ENCODE measurements around the gene TPM1.

GRCh38 chr15:63018639-63019038 is 23.9 kb upstream of the TPM1 start:
- no peak for TF ChIP-seq MAZ (IDR thresholded peaks at IDR 0.05; ENCODE audit: borderline replicate concordance, low read depth, low read length)
- no peak for TF ChIP-seq CTCF (conservative IDR thresholded peaks at IDR 0.05; ENCODE audit: low read depth, low read length)
- no peak for TF ChIP-seq USF2 (IDR thresholded peaks at IDR 0.05; ENCODE audit: low read depth, low read length)
- no peak for TF ChIP-seq POLR2A (IDR thresholded peaks at IDR 0.05; ENCODE audit: low read depth, low read length)
- TF ChIP-seq FOS (IDR thresholded peaks at IDR 0.05; ENCODE audit: low read depth, low read length): no peak
- TF ChIP-seq BHLHE40 (IDR thresholded peaks at IDR 0.05; ENCODE audit: low read depth, low read length): no peak
- TF ChIP-seq RAD21 (IDR thresholded peaks at IDR 0.05; ENCODE audit: low read length): no peak
- no peak for TF ChIP-seq MXI1 (IDR thresholded peaks at IDR 0.05; ENCODE audit: borderline replicate concordance, low read depth, low read length)
- no peak for TF ChIP-seq RFX5 (IDR thresholded peaks at IDR 0.05; ENCODE audit: low read depth, low read length)
- TF ChIP-seq CEBPB (IDR thresholded peaks at IDR 0.05; ENCODE audit: low read depth, low read length): no peak
